Memory B cell (primary cell): Measurements from ENCODE around the gene ZBTB11.
"Not testable (repeated sequence)": the region's sequence is repeated elsewhere in the genome, so short reads cannot be mapped to it uniquely, and the experiment has no call there.

Source experiments
- ATAC-seq: fragments of 150-1000 bp; cut with Tn5 transposase; 2 replicates; pipeline ENCODE4 v1.10.0; 2021; ENCODE audit warnings: low read depth, mild to moderate bottlenecking, moderate library complexity
- DNase-seq, 2 donors: peaks; one replicate each; pipeline ENCODE4 v3.0.0; 2022; ENCODE audit warnings: low spot score in 2 of 2
- H3K27ac Mint-ChIP-seq: one replicate; pipeline ENCODE4 v1.8.0; 2022; ENCODE audit warnings: mild to moderate bottlenecking, moderate library complexity, mixed read lengths
- H3K27me3 Mint-ChIP-seq: one replicate; pipeline ENCODE4 v1.8.0; 2022; ENCODE audit warnings: mixed read lengths
- H3K36me3 Mint-ChIP-seq: one replicate; pipeline ENCODE4 v1.8.0; 2022; ENCODE audit warnings: mild to moderate bottlenecking, mixed read lengths
- H3K4me1 Mint-ChIP-seq: one replicate; pipeline ENCODE4 v1.8.0; 2022; ENCODE audit warnings: mixed read lengths
- H3K4me3 Mint-ChIP-seq: one replicate; pipeline ENCODE4 v1.8.0; 2022; ENCODE audit warnings: mild to moderate bottlenecking, moderate library complexity, mixed read lengths
- H3K9me3 Mint-ChIP-seq: one replicate; pipeline ENCODE4 v1.8.0; 2022; ENCODE audit warnings: mixed read lengths

Gene ZBTB11, protein sequence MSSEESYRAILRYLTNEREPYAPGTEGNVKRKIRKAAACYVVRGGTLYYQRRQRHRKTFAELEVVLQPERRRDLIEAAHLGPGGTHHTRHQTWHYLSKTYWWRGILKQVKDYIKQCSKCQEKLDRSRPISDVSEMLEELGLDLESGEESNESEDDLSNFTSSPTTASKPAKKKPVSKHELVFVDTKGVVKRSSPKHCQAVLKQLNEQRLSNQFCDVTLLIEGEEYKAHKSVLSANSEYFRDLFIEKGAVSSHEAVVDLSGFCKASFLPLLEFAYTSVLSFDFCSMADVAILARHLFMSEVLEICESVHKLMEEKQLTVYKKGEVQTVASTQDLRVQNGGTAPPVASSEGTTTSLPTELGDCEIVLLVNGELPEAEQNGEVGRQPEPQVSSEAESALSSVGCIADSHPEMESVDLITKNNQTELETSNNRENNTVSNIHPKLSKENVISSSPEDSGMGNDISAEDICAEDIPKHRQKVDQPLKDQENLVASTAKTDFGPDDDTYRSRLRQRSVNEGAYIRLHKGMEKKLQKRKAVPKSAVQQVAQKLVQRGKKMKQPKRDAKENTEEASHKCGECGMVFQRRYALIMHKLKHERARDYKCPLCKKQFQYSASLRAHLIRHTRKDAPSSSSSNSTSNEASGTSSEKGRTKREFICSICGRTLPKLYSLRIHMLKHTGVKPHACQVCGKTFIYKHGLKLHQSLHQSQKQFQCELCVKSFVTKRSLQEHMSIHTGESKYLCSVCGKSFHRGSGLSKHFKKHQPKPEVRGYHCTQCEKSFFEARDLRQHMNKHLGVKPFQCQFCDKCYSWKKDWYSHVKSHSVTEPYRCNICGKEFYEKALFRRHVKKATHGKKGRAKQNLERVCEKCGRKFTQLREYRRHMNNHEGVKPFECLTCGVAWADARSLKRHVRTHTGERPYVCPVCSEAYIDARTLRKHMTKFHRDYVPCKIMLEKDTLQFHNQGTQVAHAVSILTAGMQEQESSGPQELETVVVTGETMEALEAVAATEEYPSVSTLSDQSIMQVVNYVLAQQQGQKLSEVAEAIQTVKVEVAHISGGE

DNA sequence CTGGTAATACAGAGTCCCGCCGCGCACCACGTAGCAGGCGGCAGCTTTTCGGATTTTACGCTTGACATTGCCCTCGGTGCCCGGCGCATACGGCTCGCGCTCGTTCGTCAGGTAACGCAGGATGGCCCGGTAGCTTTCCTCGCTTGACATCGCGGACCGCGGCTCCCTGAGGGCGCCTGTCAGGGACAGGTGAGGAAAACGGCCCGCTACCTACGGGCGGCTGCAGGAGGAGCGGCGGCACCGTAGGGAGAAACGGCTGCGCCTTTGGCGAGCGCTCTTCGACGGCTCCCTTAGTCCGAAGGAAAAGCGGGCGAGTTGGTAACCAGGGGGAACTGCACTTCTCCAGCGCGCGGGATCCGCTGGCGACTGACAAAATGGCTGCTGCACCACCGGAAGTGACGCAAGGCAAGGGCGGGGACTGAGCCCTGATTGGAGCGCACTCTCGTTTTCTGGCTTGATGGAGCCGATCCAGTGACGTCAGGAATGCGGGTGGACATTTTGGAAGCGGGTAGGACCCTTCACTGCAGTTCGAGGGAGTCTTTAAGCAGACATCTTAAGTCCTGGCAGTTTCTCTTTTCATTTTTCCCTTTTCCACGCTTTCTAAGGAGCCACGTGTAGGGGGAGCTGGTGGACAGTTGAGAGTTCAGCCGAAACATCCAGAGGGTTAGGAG is at the start of gene ZBTB11:
Gene ZBTB11, minus strand, starts transcription at position 368 of the 671 bp plus-strand sequence. Its CDS starts 218 bp downstream, at position 150.
- no peaks in the 10 kb centered on the region for H3K27me3 Mint-ChIP-seq
- H3K27ac Mint-ChIP-seq: peak within 1 kb of the TSS; percentile 94
- H3K4me1 Mint-ChIP-seq: peaks cover 20% of the 10 kb centered on the region
- peak; percentile 66 for ATAC-seq
- peak within 1 kb of the TSS; percentile 89 for H3K4me3 Mint-ChIP-seq
- peaks cover 13% of the 10 kb centered on the region for H3K36me3 Mint-ChIP-seq
- peak; percentile 99 for DNase-seq
- no peaks in the 10 kb centered on the region for H3K9me3 Mint-ChIP-seq

DNA sequence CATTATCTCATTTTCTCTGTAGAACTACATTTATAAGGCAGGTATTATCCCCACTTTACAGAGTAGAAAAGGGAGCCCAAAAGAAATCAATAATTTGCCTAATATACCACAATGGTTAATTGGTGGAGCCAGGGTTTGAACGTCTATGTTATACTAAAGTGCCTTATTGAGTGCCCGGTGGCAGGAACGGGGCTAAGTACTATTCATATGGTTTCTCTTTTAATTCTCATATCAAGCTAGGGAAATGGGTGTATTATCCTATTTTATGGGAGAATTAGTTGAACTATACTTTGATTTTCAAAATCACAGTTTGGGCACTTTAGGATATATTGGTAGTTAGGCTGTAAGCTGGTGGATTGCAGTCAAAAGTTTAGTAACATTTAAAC is 49.0 kb upstream of the ZBTB11 start:
- Mint-ChIP-seq H3K9me3 (peaks cover 2% of the 10 kb centered on the region), H3K27me3 (no peaks in the 10 kb centered on the region), H3K27ac (peak overlapping the region; percentile 92), H3K4me3 (peak overlapping the region; percentile 98), H3K4me1 (peaks cover 12% of the 10 kb centered on the region), H3K36me3 (peaks cover 6% of the 10 kb centered on the region)
- DNase-seq: no peak
- ATAC-seq: no peak

DNA sequence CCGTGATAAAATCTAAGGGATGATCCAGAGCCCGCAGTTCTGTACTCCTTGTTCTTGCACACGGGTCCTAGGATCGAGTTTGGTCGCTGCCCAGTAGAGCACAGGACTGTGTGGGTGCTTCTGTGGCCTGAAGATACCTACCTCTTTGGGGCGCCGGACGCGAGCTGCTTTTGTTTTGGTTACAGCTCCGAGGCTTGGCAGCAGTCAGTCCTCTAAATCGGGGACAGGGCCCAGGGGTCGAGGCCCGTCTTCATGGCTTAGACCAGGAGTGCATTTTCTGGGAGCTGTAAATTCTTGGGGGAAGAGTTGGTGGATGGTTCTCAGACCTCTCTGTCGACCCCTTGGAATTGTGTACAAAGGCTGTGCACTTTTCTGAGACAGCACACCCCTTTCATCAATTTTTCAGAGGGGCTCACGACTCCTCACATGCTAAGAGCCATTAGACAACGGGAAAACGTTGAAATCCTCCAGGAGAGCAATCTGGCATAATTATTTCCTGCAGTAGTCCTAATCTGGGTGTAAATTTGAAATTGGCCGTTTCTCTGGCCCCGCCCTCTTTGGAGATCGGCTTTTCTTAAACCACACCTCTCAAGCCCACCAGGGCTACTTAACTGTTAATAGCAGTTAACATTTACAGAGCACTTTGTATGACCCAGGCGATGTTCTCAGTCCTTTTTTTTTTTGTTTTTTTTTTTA is 48.4 kb upstream of the ZBTB11 start:
- no peaks in the 10 kb centered on the region for H3K27me3 Mint-ChIP-seq
- DNase-seq (peak in 1 of 2 donors; percentile 8), ATAC-seq (peak; percentile 9)
- H3K36me3 Mint-ChIP-seq: peaks cover 8% of the 10 kb centered on the region
- H3K4me1 Mint-ChIP-seq: peaks cover 14% of the 10 kb centered on the region
- H3K27ac Mint-ChIP-seq: peak overlapping the region; percentile 92
- peak overlapping the region; percentile 98 for H3K4me3 Mint-ChIP-seq
- peaks cover 3% of the 10 kb centered on the region for H3K9me3 Mint-ChIP-seq

DNA sequence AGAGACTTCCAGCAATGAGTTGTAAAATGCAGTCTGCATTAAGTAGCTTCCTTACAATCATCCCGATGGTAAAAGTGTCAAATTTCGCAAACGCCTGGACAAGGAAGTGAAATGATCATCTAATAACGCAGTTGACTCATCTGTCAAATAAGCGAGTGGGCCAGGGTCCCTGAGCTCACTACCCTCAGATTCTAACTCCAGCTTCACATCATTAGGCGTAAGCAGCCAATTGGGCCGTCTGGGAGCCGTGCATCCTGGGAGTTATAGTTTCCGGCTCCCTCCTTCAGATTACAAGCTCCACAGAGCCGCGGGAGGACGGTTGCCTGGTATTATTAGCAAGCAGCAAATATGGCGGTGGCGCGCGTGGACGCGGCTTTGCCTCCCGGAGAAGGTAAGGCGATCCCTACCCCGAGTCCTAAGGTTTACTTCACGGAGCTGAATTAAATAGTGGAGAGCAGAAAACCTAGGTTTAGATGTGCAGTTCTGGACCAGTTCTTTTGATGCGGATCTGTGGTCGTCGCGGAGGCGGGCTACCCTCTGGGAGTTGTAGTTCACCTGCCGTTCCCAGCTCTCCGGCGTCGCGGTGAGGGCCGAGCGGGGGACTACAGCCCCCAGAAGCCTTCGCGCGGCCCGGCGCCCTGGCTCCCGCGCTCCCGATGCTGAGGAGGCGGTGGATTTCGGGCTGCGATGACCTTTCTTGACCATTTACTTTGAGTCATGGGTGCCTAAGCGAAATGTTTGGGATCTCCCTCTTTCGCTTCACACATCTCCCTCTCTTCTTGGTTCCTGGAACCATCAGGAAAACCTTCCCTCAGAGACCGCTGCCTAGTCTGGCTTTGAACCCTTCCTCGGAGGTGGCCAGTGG is 47.6 kb upstream of the ZBTB11 start, which contains the start of gene CEP97:
Gene CEP97, plus strand, starts transcription at position 286 of the 865 bp plus-strand sequence. Its CDS starts 63 bp downstream, at position 349.
- peak within 1 kb of the TSS; percentile 92 for H3K27ac Mint-ChIP-seq
- H3K9me3 Mint-ChIP-seq: peaks cover 3% of the 10 kb centered on the region
- peaks cover 14% of the 10 kb centered on the region for H3K4me1 Mint-ChIP-seq
- DNase-seq (peak; percentile 77 to 83), ATAC-seq (peak; percentile 87)
- H3K27me3 Mint-ChIP-seq: no peaks in the 10 kb centered on the region
- H3K4me3 Mint-ChIP-seq: peak within 1 kb of the TSS; percentile 98
- peaks cover 8% of the 10 kb centered on the region for H3K36me3 Mint-ChIP-seq

DNA sequence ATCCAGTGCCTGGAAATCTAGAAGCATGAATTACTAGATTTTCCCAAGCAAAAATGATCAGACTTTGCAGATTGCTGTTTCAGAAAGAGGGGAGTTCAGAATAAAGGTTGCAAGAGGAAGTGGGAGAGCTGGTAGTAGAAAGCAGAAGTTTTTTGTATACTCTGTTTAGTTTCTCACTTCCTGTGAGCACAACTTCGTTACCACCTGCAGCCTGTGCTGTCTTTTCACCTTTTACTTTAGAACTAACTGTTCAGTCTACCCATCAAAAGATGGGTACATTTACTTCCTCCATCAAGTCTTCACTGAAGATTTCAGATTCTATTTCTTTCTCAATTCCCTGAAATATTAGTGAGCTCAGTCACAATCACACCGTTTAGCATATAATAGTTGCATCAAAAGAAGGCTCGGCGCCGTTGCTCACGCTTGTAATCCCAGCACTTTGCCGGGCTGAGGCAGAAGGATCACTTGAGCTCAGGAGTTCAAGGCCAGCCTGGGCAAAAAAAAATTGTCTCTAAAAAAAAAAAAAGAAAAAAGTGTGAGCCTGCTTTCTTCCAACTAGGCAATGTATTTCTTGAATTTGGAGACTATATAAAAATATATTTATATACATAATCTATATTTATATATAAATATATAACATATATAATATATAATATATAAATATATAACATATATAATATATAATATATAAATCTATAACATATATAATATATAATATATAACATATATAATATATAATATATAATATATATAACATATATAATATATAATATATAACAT is 45.7 kb upstream of the ZBTB11 start:
- ATAC-seq: peak; percentile 64
- DNase-seq: peak; percentile 10 to 58
- peaks cover 14% of the 10 kb centered on the region for H3K4me1 Mint-ChIP-seq

DNA sequence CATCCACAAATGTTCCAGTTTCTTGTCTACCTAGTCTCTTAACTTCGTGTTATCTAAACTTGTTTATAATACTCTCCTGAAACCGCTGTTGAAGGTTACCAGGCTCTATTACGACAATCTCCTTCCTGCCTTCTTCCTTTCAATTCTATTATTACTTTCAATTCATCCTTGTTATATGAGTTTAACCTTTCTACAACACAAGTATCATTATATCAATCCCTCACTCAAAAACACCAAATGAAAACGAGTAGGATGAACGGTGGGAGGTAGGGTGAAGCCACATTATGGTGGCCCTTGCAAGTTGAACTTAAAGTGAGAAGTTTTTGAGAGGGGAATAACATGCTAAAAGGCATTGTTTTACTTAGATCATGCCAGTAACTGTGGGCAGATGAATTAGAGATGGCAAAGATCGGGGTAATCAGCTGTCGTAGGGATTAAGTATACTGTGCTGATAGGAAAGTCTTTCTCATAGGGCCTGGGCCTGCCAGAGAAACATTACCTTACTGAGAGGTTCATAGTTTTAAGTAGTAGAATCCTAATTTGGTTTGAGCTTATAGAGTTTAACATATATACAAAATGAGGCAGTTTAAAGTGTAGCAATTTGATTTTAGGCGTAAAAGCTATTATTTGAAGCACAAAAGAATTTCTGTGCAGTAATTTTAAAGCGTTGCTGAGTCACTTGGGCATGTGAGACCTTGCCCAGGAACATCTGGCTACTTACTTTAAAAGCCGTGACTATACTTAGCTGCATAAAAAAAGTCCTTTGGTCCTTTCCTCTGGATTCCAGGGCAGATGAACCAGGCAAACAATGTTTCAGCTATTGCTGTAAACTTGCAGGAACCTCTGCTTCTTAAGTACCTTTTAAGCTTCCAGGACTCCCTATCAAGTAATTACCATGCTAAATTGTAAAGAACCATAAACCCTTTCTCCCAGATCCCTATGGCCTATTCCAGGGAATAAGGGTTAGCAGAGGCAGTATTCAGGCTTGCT is 44.2 kb upstream of the ZBTB11 start:
- Mint-ChIP-seq H3K4me3 (no peak overlapping the region), H3K9me3 (peaks cover 3% of the 10 kb centered on the region), H3K27ac (peak overlapping the region; percentile 84), H3K36me3 (peaks cover 6% of the 10 kb centered on the region), H3K27me3 (no peaks in the 10 kb centered on the region), H3K4me1 (peaks cover 14% of the 10 kb centered on the region)
- DNase-seq (no peak), ATAC-seq (no peak)

More for the DNA sequence above, 45.7 kb upstream of the ZBTB11 start:
- no peaks in the 10 kb centered on the region for H3K27me3 Mint-ChIP-seq
- peak overlapping the region; percentile 24 for H3K4me3 Mint-ChIP-seq
- peaks cover 3% of the 10 kb centered on the region for H3K9me3 Mint-ChIP-seq
- peak overlapping the region; percentile 84 for H3K27ac Mint-ChIP-seq
- peaks cover 8% of the 10 kb centered on the region for H3K36me3 Mint-ChIP-seq

DNA sequence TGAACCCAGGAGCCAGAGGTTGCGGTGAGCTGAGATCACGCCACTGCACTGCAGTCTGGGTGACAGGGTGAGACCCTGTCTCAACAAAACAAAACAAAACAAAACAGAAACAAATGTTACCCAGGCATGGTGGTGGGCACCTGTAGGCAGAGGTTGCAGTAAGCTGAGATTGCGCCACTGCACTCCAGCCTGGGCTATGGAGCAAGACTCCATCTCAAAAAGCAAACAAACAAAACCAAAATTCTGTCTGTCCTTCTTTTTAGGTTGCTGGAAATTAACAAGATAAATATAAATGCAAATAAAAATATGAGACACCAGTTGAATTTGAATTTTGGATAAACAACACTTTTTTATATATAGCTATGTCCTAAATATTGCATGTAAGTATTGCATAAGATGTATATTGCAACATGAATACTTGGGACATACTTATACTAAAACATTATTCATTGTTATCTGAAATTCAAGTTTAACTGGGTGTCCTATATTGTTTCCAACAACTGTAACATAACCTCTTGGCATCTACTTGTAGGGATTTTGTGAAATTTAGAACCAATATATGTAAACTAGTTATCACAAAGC is 42.8 kb upstream of the ZBTB11 start:
- Mint-ChIP-seq H3K27ac (no peak overlapping the region), H3K9me3 (peaks cover 3% of the 10 kb centered on the region), H3K36me3 (peaks cover 6% of the 10 kb centered on the region), H3K4me1 (peaks cover 14% of the 10 kb centered on the region), H3K4me3 (no peak overlapping the region), H3K27me3 (no peaks in the 10 kb centered on the region)
- no peak for ATAC-seq
- no peak for DNase-seq

DNA sequence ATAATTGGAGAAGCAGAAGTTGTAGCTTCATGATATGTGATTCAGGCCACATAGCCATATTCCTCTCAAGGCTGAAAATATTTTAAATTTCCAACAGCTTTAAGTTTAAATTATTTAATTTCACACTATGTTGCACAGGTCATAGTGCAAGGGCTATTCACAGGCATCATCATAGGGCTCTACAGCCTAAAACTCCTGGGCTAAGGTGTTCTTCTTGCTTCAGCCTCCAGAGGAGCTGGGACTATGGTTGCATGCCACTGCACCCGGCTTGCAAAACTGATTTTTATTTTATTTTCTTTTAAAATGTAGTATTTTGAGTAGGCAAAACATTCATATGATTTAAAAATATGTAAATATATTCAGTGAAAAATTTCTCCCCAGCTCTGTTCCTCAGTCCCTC is 41.5 kb upstream of the ZBTB11 start:
- no peak overlapping the region for H3K4me3 Mint-ChIP-seq
- H3K27me3 Mint-ChIP-seq: no peaks in the 10 kb centered on the region
- no peak for DNase-seq
- H3K36me3 Mint-ChIP-seq: peaks cover 6% of the 10 kb centered on the region
- ATAC-seq: no peak
- H3K4me1 Mint-ChIP-seq: peaks cover 14% of the 10 kb centered on the region
- H3K27ac Mint-ChIP-seq: no peak overlapping the region
- peaks cover 3% of the 10 kb centered on the region for H3K9me3 Mint-ChIP-seq

DNA sequence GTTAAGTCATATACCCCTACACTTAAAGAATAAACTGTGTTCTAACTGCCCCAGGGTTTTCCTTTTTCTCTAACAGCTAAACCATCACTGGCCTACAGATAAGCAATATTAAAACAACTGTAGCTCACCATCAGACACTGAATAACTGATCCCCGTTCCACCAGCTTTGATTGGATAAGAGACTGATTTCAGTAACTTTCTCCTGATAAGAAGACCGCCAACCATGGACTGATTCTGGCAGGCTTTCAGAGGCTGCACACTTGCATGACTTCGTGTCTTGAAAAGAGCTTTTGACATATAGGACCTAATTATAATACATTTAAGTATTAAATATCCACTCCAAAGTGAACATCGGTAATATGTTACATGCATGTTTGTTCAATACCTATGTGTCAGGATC is 32.2 kb upstream of the ZBTB11 start:
- Mint-ChIP-seq H3K9me3 (no peaks in the 10 kb centered on the region), H3K36me3 (peaks cover 5% of the 10 kb centered on the region), H3K4me3 (no peak overlapping the region), H3K4me1 (peaks cover 5% of the 10 kb centered on the region), H3K27ac (no peak overlapping the region), H3K27me3 (no peaks in the 10 kb centered on the region)
- DNase-seq (no peak), ATAC-seq (no peak)

DNA sequence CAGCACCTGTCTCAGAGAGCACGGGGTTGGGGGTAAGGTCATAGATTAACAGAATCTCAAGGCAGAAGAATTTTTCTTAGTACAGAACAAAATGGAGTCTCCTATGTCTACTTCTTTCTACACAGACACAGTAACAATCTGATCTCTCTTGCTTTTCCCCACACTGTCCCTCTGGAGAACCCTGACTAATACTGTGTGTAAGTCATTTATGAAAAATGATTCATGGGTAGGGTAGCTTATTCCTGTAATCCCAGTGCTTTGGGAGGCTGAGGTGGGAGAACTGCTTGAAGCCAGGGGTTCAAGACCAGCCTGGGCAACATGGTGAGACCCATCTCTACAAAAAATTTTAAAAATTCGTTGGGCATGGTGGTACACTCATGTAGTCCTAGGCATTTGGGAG is 27.7 kb upstream of the ZBTB11 start:
- not testable (repeated sequence) for H3K27ac Mint-ChIP-seq, H3K4me1 Mint-ChIP-seq, ATAC-seq, DNase-seq, H3K36me3 Mint-ChIP-seq, H3K4me3 Mint-ChIP-seq, H3K27me3 Mint-ChIP-seq, H3K9me3 Mint-ChIP-seq

DNA sequence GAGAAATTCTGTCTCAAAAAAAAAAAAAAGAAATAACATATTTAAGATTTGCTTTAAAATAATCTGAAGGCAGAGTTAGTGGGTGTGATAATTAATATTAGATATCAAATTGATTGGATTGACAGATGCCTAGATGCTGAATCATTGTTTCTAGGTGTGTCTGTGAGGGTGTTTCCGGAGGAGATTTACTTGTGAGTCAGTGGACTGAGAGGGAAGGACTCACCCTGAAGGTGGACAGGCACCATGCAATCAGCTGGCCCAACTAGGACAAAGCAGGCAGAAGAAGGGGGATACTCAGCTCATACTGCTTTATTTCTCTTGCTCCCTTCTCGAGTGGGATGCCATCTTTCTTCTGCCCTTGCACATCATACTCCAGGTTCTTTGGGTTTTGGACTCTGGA is 26.2 kb upstream of the ZBTB11 start:
- Mint-ChIP-seq H3K9me3 (no peaks in the 10 kb centered on the region), H3K4me1 (peaks cover 8% of the 10 kb centered on the region), H3K27me3 (no peaks in the 10 kb centered on the region), H3K4me3 (no peak overlapping the region), H3K27ac (no peak overlapping the region), H3K36me3 (no peaks in the 10 kb centered on the region)
- DNase-seq (no peak), ATAC-seq (no peak)
